NCI-H128 (cell line): ENCODE data around the gene PYCR2.
"Not testable (repeated sequence)": the region's sequence is repeated elsewhere in the genome, so short reads cannot be mapped to it uniquely, and the experiment has no call there.

Experiments used
- DNase-seq: peaks from one replicate; lab custom pipeline; 2025; ENCODE audit not compliant: unreplicated experiment; lab: John Stamatoyannopoulos, UW

Gene PYCR2

GRCh38 chr1:225943582-225943981 is 19.5 kb upstream of the PYCR2 start:
- DNase-seq: no peak

DNA sequence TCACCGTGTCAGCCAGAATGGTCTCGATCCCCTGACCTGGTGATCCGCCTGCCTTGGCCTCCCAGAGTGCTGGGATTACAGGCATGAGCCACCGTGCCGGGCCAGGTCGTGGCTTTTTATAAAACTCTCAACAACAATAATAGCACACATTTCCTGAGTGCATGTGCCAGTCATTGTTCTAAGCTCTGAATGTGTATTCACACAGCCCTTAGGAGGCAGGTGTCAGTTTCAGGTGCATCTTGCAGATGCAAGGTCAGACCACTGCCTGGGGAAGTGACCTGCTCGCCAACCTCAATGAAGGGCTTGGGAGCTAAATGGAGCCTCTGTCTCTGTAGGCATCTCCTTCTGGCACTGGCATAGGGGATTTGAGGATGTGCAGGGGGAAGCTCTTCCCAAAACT is 18.5 kb upstream of the PYCR2 start:
- no peak for DNase-seq

- no peak for DNase-seq
These were observed 17.8 kb upstream of the PYCR2 start for GRCh38 chr1:225941942-225942222.

GRCh38 chr1:225941187-225941941 is 17.3 kb upstream of the PYCR2 start, which contains the start of gene LEFTY2:
Gene LEFTY2, minus strand, starts transcription at chr1:225941220. Its CDS starts 80 bp downstream, at chr1:225941140.
- DNase-seq: no peak

DNA sequence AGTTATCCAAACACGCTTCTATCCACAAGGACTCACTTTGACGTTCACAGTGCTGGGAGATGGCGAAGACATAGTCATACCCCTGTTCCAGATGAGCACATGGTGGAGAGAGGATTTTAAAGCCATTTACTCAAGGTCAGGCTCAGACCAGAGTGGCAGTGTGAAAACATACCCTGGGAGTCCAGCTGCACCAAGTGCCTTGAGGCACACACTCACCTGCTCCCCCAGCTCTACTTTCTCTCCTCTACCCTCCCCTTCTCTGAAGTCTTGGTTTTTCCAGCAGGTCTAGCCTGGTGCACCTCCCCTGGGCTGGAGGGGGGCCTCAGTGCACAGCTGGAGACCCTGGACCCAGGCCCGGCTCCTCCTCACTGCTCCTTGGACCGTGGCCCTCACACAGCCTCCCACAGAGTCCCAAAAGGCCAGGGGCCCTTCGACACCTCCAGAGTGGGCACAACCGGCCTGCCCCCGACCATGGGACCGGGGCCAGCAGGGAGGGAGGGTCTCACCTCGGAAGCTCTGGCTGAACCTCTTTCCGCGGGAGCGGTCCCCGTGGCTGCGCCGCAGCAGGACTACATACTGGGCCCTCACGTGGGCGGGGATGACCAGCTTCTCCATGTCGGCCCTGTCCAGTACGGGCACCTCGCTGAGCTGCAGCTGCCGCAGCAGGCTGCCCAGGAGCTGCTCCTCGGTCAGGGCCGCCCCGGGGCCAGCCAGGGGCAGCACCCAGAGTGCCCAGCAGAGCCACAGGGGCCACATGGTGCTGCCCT is 16.5 kb upstream of the PYCR2 start:
- no peak for DNase-seq

GRCh38 chr1:225939939-225940310 is 15.9 kb upstream of the PYCR2 start:
- not testable (repeated sequence) for DNase-seq

- DNase-seq: not testable (repeated sequence)
These were observed 15.3 kb upstream of the PYCR2 start for GRCh38 chr1:225939097-225939938.

DNA sequence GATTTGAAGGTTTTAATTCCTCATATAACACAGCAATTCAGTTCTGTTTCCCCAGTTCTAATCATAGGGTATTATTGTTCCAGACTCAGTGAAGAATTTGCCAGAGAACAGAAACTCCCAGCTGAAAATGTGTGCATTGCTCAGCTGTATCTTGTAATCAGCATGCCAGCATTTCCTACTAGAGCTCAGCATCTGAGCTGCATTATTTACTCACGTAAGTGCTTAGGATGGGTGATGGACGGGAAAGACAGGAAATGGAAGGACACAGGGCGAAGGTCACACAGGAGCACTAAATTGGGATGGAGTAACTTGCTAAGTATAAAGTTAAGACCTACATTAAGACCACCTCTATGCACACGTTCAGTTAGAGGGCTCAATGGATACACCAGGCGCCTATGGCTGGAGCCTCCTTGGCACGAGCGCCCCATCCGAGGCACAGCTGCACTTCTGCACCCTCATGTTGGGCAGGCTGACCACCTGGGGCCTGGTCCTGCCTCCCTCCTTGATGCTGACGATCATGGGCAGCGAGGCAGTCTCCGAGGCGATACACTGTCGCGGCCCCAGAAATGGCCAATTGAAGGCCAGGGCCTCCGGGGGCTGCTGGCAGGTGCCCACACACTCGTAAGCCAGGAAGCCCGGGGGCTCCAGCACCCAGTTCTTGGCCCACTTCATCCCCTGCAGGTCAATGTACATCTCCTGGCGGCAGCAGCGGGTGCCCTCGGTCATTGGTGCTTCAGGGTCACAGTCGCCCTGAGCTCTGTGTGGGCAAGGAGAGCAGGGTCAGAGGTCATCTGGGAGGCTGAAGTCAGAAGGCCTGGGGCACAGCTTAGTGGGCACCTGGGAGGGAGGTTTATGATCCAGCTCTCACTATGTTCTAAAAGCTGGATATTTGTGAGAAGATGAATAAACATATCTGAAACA is 13.3 kb upstream of the PYCR2 start:
- DNase-seq: no peak

DNA sequence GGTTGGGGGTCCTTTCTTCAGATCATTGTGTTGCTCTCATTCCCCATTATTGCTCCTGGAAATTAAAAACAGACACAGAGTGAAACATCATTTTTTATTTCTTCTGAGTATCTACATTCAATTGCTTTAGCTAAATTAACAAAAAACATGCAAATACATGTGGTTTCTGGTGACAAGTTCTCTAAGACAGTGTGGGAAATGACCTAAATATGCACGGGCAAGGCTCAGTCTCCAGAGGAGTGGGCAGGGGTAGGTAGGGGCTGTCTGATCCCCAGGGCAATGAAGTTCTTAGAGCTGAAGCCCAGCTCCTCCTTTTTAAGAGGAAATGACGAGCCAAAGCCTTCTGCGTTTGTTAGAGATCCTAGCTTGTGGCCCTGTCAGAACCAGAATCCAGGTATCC is 12.5 kb upstream of the PYCR2 start:
- no peak for DNase-seq

DNA sequence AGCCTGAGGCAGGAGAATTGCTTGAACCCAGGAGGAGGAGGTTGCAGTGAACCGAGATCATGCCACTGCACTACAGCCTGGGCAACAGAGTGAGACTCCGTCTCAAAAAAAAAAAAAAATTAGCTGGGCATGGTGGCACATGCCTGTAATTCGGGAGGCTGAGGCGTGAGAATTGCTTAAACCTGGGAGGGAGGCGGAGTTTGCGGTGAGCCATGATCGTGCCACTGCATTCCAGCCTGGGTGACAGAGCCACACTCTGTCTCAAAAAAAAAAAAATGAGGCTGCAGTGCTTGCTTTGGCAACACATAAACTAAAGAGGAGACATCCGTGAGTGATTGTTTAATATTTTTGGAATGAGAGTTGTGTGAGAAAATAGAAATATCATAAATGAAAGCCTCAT is 12.0 kb upstream of the PYCR2 start:
- not testable (repeated sequence) for DNase-seq

DNA sequence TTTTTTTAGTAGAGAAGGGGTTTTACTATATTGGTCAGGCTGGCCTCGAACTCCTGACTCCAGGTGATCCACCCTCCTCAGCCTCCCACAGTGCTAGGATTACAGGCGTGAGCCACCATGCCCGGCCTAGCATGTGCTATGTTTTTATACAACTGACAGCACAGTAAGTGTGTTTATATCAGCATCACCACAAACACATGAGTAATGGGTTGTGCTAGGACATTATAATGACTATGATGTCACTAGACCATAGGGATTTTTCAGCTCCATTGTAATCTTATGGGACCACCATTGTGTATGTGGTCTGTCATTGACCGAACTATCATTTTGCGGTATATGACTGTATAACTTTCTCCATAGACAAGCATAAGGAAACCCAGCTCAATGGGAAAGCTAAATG is 10.7 kb upstream of the PYCR2 start:
- DNase-seq: no peak

GRCh38 chr1:225933072-225933471 is 9.0 kb upstream of the PYCR2 start:
- no peak for DNase-seq

DNA sequence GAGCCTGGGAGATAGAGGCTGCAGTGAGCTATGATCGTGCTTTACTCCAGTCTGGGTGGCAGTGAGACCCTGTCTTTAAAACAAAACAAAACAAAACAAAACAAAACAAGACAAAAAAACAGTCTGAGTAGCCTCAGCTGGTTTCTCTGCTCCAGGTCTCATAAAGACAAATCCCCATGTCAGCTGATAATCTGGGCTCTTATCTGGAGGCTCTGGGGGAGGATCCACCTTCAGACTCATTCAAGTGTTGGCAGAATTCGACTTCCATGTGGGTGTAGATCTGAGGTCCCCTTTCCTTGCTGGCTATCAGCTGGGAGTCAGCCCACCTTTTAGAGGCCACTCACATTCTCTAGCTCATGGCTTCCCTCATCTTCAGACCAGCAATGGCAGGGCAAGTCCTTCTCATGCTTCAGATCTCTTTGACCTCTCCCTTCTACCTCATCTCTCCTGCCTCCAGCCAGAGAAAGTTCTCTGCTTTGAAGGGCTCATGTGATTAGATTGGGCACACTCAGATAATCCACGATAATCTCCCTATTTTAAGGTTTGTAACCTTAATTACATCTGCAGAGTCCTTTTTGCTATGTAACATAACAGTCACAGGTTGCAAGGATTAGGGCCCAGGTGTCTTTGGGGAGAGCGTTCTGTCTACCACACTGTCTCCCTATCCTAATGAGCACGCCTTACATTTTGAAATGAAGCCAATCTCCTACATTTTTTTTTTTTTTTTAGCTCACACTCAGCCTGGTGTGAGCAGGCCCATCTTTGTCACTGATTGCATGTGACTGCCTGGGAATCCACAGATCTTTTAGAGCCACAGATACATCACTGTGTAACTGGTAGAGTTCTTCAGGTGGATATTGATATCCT is 7.5 kb upstream of the PYCR2 start:
- DNase-seq: no peak

GRCh38 chr1:225930566-225930965 is 6.5 kb upstream of the PYCR2 start:
- no peak for DNase-seq

DNA sequence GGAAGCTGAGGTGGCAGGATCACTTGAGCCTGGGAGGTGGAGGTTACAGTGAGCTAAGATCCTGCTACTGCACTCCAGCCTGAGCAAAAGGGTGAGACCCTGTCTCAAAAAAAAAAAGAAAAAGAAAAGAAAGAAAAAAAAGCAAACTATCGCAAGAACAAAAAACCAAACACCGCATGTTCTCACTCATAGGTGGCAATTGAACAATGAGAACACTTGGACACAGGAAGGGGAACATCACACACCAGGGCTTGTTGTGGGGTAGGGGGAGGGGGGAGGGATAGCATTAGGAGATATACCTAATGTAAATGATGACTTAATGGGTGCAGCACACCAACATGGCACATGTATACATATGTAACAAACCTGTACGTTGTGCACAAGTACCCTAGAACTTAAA is 5.4 kb upstream of the PYCR2 start:
- not testable (repeated sequence) for DNase-seq

GRCh38 chr1:225928186-225929175 is 4.4 kb upstream of the PYCR2 start:
- no peak for DNase-seq

DNA sequence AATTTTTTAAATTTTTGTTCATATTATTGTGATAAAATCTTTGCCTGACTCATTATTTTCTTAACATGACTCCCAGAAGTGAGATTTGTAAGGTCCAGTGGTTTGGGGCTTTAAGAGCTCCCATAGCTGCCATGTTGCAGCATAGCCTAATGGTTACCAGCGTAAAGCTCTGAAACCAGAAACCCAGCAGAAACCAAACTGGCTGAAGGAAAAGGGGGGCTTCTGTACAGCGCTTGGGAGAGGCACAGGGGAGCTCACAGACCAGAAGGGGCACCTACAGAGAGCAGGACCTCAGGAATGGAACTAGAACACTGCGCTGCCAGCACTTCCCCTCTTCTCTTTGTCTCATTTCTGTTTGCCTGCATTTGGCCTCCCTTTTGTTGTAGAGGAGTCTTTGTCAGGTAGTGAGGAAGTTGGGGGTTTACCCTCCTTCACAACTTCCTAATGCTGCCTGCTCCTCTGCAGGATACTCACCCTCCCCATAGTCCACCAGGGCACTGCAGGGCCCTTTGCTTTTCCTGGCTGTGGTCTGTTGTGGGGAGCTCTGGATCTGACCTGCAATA is 2.6 kb upstream of the PYCR2 start:
- DNase-seq: no peak

DNA sequence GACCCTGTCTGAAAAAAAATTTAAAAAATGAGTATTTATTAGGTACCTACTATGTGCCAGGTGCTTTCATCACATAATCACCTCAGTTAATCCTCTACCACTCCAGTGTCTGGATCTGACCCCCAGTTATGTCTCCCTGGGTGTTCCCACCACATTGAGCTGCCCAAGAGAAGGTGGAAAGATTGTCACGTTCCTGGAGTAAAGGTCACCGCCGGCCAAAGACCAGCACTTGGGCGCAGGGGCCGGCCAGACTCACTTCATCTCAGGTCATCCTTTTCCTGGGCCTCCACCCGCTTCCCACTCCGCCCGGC is 714 bp downstream of the PYCR2 start:
- no peak for DNase-seq
